ENCODE results near the gene SETD6.
"Not testable (repeated sequence)": the region's sequence is repeated elsewhere in the genome, so short reads cannot be mapped to it uniquely, and the experiment has no call there.

Gene SETD6

GRCh38 chr16:58537124-58537906 is 22.0 kb downstream of the SETD6 start:
- no peak for DNase-seq (ENCODE audit: low read depth, low spot score)

- DNase-seq (ENCODE audit: low read depth, low spot score) = no peak
These were observed 26.4 kb downstream of the SETD6 start for GRCh38 chr16:58541711-58542110.

- no peak for DNase-seq (ENCODE audit: low read depth, low spot score)
These were observed 27.0 kb downstream of the SETD6 start for GRCh38 chr16:58542291-58542690.

- DNase-seq (ENCODE audit: low read depth, low spot score) = no peak
These were observed 28.4 kb downstream of the SETD6 start for GRCh38 chr16:58543685-58544084.

- no peak for DNase-seq (ENCODE audit: low read depth, low spot score)
These were observed 33.1 kb downstream of the SETD6 start for GRCh38 chr16:58548378-58548777.

- no peak for DNase-seq (ENCODE audit: low read depth, low spot score)
These were observed 36.2 kb downstream of the SETD6 start for GRCh38 chr16:58551496-58551895.

- DNase-seq (ENCODE audit: low read depth, low spot score) = no peak
These were observed 41.4 kb downstream of the SETD6 start for GRCh38 chr16:58556678-58557077.

GRCh38 chr16:58563235-58563634 is 47.9 kb downstream of the SETD6 start:
- DNase-seq (ENCODE audit: low read depth, low spot score) = no peak

- DNase-seq (ENCODE audit: low read depth, low spot score) = no peak
These were observed 48.5 kb downstream of the SETD6 start for GRCh38 chr16:58563775-58564174.

GRCh38 chr16:58565697-58566096 is 50.4 kb downstream of the SETD6 start:
- not testable (repeated sequence) for DNase-seq (ENCODE audit: low read depth, low spot score)

Data from smooth muscle cell of the brain vasculature (primary cell).